ENCODE data around the gene HRH1.
"Not testable (repeated sequence)": the region's sequence is repeated elsewhere in the genome, so short reads cannot be mapped to it uniquely, and the experiment has no call there.

The HRH1 gene

DNA sequence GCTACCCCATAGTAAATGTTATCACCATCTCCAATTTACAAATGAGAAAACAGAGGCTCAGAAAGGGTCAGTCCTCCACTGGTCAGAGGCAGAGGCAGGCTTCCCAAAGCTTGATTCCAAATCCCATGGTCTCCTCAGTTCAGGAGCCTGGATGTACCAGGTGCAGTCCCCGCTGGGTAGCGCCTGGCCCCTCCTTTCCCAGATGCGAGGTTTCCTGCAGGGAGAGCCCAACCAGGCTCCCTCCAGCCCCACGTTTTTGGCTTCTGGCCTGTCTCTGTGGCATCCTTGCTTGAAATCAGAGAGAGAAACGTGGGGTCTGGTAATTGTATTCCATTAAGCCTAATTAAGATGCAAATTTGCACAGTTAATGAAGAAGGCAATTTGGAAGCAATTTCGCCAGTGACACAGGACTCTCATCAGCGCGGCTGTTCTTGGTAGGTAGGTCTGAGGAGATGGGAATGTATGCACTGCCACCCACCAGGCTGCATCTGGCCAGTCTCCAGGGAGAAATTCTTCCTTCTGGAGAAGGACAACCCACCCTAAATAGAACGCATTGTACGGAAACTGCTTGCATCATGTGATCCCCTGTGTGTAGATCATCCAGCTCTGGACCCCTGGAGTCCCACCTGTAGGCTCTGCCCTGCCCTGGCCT lies 50.5 kb downstream of the HRH1 start:
- peaks cover 5% of the 10 kb centered on the region; the same call in 1 of the 2 replicates for H3K27me3 ChIP-seq (ENCODE audit: insufficient read depth, low read length)

GRCh38 chr3:11205881-11206280 lies 51.6 kb downstream of the HRH1 start:
- not testable (repeated sequence) for H3K36me3 ChIP-seq (ENCODE audit: insufficient read depth, low read length); H3F3A ChIP-seq (ENCODE audit: insufficient read depth, low read length); H3K9ac ChIP-seq (ENCODE audit: low read length); H3K4me3 ChIP-seq (ENCODE audit: low read depth, low read length, poor library complexity, severe bottlenecking); H3K9me2 ChIP-seq (ENCODE audit: low read depth, low read length); H3K27me3 ChIP-seq (ENCODE audit: insufficient read depth, low read length); H3K4me2 ChIP-seq (ENCODE audit: low read length); H3K27ac ChIP-seq (ENCODE audit: low read depth, low read length, poor library complexity, severe bottlenecking); H4K20me1 ChIP-seq (ENCODE audit: insufficient read depth, low read length); H3K79me2 ChIP-seq (ENCODE audit: insufficient read depth, low read length); H3K9me3 ChIP-seq (ENCODE audit: low read length); H3K4me1 ChIP-seq (ENCODE audit: insufficient read depth, low read length, severe bottlenecking); H2AFZ ChIP-seq (ENCODE audit: low read length)
- peak; percentile 27; the same call in 1 of the 2 replicates for TF ChIP-seq CTCF (IDR thresholded peaks at IDR 0.05; ENCODE audit: low read length)

More for the DNA sequence above, 50.5 kb downstream of the HRH1 start:
- no peaks in the 10 kb centered on the region for H3K36me3 ChIP-seq (ENCODE audit: insufficient read depth, low read length)
- TF ChIP-seq EZH2 (IDR thresholded peaks at IDR 0.05; ENCODE audit: borderline replicate concordance, low read length) = no peak
- no peak for TF ChIP-seq CTCF (IDR thresholded peaks at IDR 0.05; ENCODE audit: low read length)
- no peaks in the 10 kb centered on the region for H3K4me1 ChIP-seq (ENCODE audit: insufficient read depth, low read length, severe bottlenecking)
- H3K79me2 ChIP-seq (ENCODE audit: insufficient read depth, low read length) = no peaks in the 10 kb centered on the region
- H2AFZ ChIP-seq (ENCODE audit: low read length) = no peak overlapping the region
- H3K27ac ChIP-seq (ENCODE audit: low read depth, low read length, poor library complexity, severe bottlenecking) = no peak overlapping the region
- H3K4me2 ChIP-seq (ENCODE audit: low read length) = no peak overlapping the region
- H3K4me3 ChIP-seq (ENCODE audit: low read depth, low read length, poor library complexity, severe bottlenecking) = no peak overlapping the region
- no peaks in the 10 kb centered on the region for H4K20me1 ChIP-seq (ENCODE audit: insufficient read depth, low read length)
- H3K9ac ChIP-seq (ENCODE audit: low read length) = no peak overlapping the region
- no peaks in the 10 kb centered on the region for H3F3A ChIP-seq (ENCODE audit: insufficient read depth, low read length)
- H3K9me3 ChIP-seq (ENCODE audit: low read length) = no peaks in the 10 kb centered on the region
- H3K9me2 ChIP-seq (ENCODE audit: low read depth, low read length) = no peaks in the 10 kb centered on the region

- Histone ChIP-seq H3K79me2 (ENCODE audit: insufficient read depth, low read length) (no peaks in the 10 kb centered on the region), H3K4me1 (ENCODE audit: insufficient read depth, low read length, severe bottlenecking) (no peaks in the 10 kb centered on the region), H3K36me3 (ENCODE audit: insufficient read depth, low read length) (no peaks in the 10 kb centered on the region)
Observed at GRCh38 chr3:11206316-11206715, 52.0 kb downstream of the HRH1 start.

More at GRCh38 chr3:11206316-11206715, 52.0 kb downstream of the HRH1 start:
- no peaks in the 10 kb centered on the region for H3K9me3 ChIP-seq (ENCODE audit: low read length)
- no peak overlapping the region for H3K4me2 ChIP-seq (ENCODE audit: low read length)
- H3K9ac ChIP-seq (ENCODE audit: low read length) = no peak overlapping the region
- peaks cover 3% of the 10 kb centered on the region; the same call in 1 of the 2 replicates for H3K27me3 ChIP-seq (ENCODE audit: insufficient read depth, low read length)
- H4K20me1 ChIP-seq (ENCODE audit: insufficient read depth, low read length) = no peaks in the 10 kb centered on the region
- no peak overlapping the region for H2AFZ ChIP-seq (ENCODE audit: low read length)
- H3F3A ChIP-seq (ENCODE audit: insufficient read depth, low read length) = no peaks in the 10 kb centered on the region
- no peak overlapping the region for H3K27ac ChIP-seq (ENCODE audit: low read depth, low read length, poor library complexity, severe bottlenecking)
- no peaks in the 10 kb centered on the region for H3K9me2 ChIP-seq (ENCODE audit: low read depth, low read length)
- no peak overlapping the region for H3K4me3 ChIP-seq (ENCODE audit: low read depth, low read length, poor library complexity, severe bottlenecking)
- TF ChIP-seq CTCF (IDR thresholded peaks at IDR 0.05; ENCODE audit: low read length) = no peak
- TF ChIP-seq EZH2 (IDR thresholded peaks at IDR 0.05; ENCODE audit: borderline replicate concordance, low read length) = no peak
